Measurements from ENCODE around the gene NOP14.

Gene NOP14

DNA sequence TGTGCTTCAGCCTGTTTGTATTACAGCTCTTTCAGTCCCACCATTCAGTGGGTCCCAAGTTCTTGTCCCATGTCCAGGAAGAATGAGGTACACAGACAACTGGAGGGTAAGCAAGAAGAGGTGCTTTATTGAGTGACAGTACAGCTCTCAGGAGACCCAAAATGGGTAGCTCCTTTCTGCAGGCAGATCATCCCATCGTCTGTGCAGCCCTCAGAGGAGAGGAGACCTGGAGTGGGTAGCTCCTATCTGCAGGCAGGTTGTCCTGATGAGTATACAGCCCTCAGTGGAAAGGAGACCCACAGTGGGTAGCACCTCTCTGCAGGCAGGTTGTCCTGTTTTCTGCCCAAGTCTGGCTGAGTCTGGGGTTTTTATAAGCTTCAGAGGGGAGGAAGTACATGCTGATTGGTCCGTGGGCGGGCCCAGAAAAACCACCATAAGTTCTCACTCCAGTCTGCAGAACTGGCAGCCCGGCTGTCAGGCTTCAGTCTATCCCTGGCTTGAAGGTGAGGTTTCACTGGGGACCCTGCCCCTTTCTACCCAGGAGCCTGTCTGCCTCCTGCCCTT, 18.1 kb upstream of the NOP14 start:
- Histone ChIP-seq H2AFZ (ENCODE audit: insufficient read depth, low read length, poor library complexity) (no peak overlapping the region), H3K4me3 (ENCODE audit: low read depth, low read length) (no peak overlapping the region), H2AK5ac (ENCODE audit: low read length) (no peak overlapping the region), H4K12ac (ENCODE audit: low read depth, low read length) (no peak overlapping the region), H3K9ac (ENCODE audit: low read length) (no peak overlapping the region), H3K27me3 (ENCODE audit: insufficient read depth, low read length) (no peaks in the 10 kb centered on the region), H3K4me2 (ENCODE audit: low read length) (no peak overlapping the region), H3K14ac (ENCODE audit: low read length) (no peak overlapping the region), H3K79me2 (ENCODE audit: control insufficient read depth, insufficient read depth, low read length, poor library complexity) (no peaks in the 10 kb centered on the region), H3K36me3 (ENCODE audit: control insufficient read depth in 1 of 2, insufficient read depth in 2 of 2, low read length in 2 of 2) (no peaks in the 10 kb centered on the region), H2BK5ac (ENCODE audit: low read depth, low read length, poor library complexity) (no peak overlapping the region), H3K4ac (ENCODE audit: low read depth, low read length) (no peak overlapping the region), H3K9me3 (ENCODE audit: insufficient read depth, low read depth, low read length) (peaks cover 11% of the 10 kb centered on the region), H2BK12ac (ENCODE audit: low read length) (no peak overlapping the region), H4K91ac (ENCODE audit: low read depth, low read length) (no peak overlapping the region), H3K23ac (ENCODE audit: low read length) (no peak overlapping the region), H3K4me1 (ENCODE audit: control insufficient read depth in 1 of 2, insufficient read depth in 2 of 2, low read length in 2 of 2) (peaks cover 0 to 4% of the 10 kb centered on the region in 2 experiments), H3K79me1 (ENCODE audit: low read length) (no peaks in the 10 kb centered on the region), H3K27ac (ENCODE audit: low read depth, low read length) (no peak overlapping the region), H2BK120ac (ENCODE audit: insufficient read depth, low read length, poor library complexity) (no peak overlapping the region), H3K18ac (ENCODE audit: low read length) (no peak overlapping the region), H4K8ac (ENCODE audit: low read depth, low read length) (no peak overlapping the region)
- WGBS (ENCODE audit: extremely low coverage, insufficient coverage, insufficient read length), result no CpG with 5 or more reads among the region's 4 CpGs
- DNase-seq, result no peak

DNA sequence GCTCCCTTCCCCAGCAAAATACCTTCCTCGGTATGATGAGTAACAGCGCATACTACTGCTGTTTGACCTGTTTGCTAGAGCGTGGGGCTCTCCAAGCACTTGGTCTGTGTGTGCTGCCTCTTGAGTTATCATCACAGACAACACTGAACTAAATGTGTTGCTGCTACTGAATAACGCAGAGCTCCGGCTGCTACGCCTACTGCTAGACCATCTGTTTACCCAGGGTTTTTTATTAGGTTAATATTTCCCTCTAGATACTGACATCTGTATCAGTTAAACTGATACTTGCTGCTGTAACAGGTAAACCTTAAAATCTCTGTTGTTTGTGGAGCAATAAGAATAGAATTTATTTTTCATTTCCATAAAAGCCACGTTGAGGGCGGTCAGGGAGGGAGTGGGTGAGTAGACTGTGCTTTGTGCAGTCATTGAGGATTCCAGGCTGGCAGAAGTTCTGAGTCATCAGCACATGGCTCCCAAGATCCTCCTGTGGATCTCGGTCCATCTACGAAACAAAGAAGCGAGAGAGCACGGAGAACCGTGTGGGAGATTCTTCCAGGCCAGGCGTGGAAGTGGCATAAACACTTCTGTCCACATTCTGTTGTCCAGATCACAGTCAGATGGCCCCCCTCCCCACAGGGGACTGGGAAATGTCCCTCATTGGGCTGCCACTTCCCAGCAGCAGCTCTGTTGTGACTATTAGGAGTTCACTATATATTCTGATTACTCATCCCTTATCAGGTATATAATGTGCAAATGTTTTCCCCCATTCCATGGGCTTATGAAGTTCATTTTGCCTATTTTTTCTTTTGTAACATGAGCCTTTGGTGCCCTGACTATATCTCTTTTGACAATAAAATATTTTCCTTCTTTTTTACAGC, 14.2 kb upstream of the NOP14 start:
- Histone ChIP-seq H3K27ac (ENCODE audit: low read depth, low read length) (no peak overlapping the region), H3K79me1 (ENCODE audit: low read length) (no peaks in the 10 kb centered on the region), H4K91ac (ENCODE audit: low read depth, low read length) (no peak overlapping the region), H3K14ac (ENCODE audit: low read length) (no peak overlapping the region), H3K27me3 (ENCODE audit: insufficient read depth, low read length) (no peaks in the 10 kb centered on the region), H3K9ac (ENCODE audit: low read length) (no peak overlapping the region), H3K9me3 (ENCODE audit: insufficient read depth, low read depth, low read length) (peaks cover 11% of the 10 kb centered on the region), H3K4me1 (ENCODE audit: control insufficient read depth in 1 of 2, insufficient read depth in 2 of 2, low read length in 2 of 2) (peaks cover 0 to 4% of the 10 kb centered on the region in 2 experiments), H2AFZ (ENCODE audit: insufficient read depth, low read length, poor library complexity) (peak overlapping the region; percentile 1), H2BK5ac (ENCODE audit: low read depth, low read length, poor library complexity) (no peak overlapping the region), H2BK12ac (ENCODE audit: low read length) (no peak overlapping the region), H3K23ac (ENCODE audit: low read length) (no peak overlapping the region), H4K8ac (ENCODE audit: low read depth, low read length) (peak overlapping the region; percentile 82), H3K4me3 (ENCODE audit: low read depth, low read length) (no peak overlapping the region), H3K4ac (ENCODE audit: low read depth, low read length) (no peak overlapping the region), H2AK5ac (ENCODE audit: low read length) (no peak overlapping the region), H2BK120ac (ENCODE audit: insufficient read depth, low read length, poor library complexity) (no peak overlapping the region), H4K12ac (ENCODE audit: low read depth, low read length) (no peak overlapping the region), H3K79me2 (ENCODE audit: control insufficient read depth, insufficient read depth, low read length, poor library complexity) (no peaks in the 10 kb centered on the region), H3K36me3 (ENCODE audit: control insufficient read depth in 1 of 2, insufficient read depth in 2 of 2, low read length in 2 of 2) (no peaks in the 10 kb centered on the region), H3K4me2 (ENCODE audit: low read length) (no peak overlapping the region), H3K18ac (ENCODE audit: low read length) (no peak overlapping the region)
- WGBS (ENCODE audit: extremely low coverage, insufficient coverage, insufficient read length), result no CpG with 5 or more reads among the region's 14 CpGs
- DNase-seq, result peak; percentile 48 to 73

DNA sequence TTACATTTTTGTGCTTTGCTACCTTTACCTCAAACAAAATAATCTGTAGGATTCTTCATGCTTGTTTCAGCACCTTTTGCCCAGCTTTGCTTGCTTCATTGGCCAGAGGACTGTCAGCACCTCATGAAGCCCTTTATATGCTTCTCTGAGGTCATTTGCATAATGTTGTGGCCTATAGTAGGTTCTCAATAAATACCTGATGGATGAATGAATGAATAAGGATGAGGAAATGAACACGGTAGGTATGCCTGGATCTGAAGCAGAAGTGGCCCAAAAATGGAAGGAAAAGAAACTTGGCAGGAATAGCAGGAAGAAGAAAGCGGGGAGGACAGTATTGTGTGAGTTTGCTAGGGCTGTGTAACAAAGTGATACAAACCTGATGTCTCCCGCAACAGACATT, 8.1 kb upstream of the NOP14 start:
- peaks cover 0 to 3% of the 10 kb centered on the region in 2 experiments for H3K4me1 ChIP-seq (ENCODE audit: control insufficient read depth in 1 of 2, insufficient read depth in 2 of 2, low read length in 2 of 2)
- H2BK12ac ChIP-seq (ENCODE audit: low read length), result no peak overlapping the region
- no peak overlapping the region for H3K9ac ChIP-seq (ENCODE audit: low read length)
- H2BK5ac ChIP-seq (ENCODE audit: low read depth, low read length, poor library complexity), result no peak overlapping the region
- no peak overlapping the region for H4K8ac ChIP-seq (ENCODE audit: low read depth, low read length)
- no peak overlapping the region for H4K12ac ChIP-seq (ENCODE audit: low read depth, low read length)
- no peak overlapping the region for H2AK5ac ChIP-seq (ENCODE audit: low read length)
- H3K23ac ChIP-seq (ENCODE audit: low read length), result no peak overlapping the region
- H3K18ac ChIP-seq (ENCODE audit: low read length), result no peak overlapping the region
- H3K36me3 ChIP-seq (ENCODE audit: control insufficient read depth in 1 of 2, insufficient read depth in 2 of 2, low read length in 2 of 2), result no peaks in the 10 kb centered on the region
- WGBS (ENCODE audit: extremely low coverage, insufficient coverage, insufficient read length), result no CpG with 5 or more reads among the region's 3 CpGs
- no peak overlapping the region for H2BK120ac ChIP-seq (ENCODE audit: insufficient read depth, low read length, poor library complexity)
- DNase-seq, result no peak
- no peak overlapping the region for H3K27ac ChIP-seq (ENCODE audit: low read depth, low read length)
- no peak overlapping the region for H2AFZ ChIP-seq (ENCODE audit: insufficient read depth, low read length, poor library complexity)
- H3K4me2 ChIP-seq (ENCODE audit: low read length), result no peak overlapping the region
- H3K14ac ChIP-seq (ENCODE audit: low read length), result no peak overlapping the region
- no peaks in the 10 kb centered on the region for H3K79me2 ChIP-seq (ENCODE audit: control insufficient read depth, insufficient read depth, low read length, poor library complexity)
- H3K4me3 ChIP-seq (ENCODE audit: low read depth, low read length), result no peak overlapping the region
- no peak overlapping the region for H4K91ac ChIP-seq (ENCODE audit: low read depth, low read length)
- no peaks in the 10 kb centered on the region for H3K79me1 ChIP-seq (ENCODE audit: low read length)
- no peaks in the 10 kb centered on the region for H3K27me3 ChIP-seq (ENCODE audit: insufficient read depth, low read length)
- H3K4ac ChIP-seq (ENCODE audit: low read depth, low read length), result no peak overlapping the region
- H3K9me3 ChIP-seq (ENCODE audit: insufficient read depth, low read depth, low read length), result no peaks in the 10 kb centered on the region

DNA sequence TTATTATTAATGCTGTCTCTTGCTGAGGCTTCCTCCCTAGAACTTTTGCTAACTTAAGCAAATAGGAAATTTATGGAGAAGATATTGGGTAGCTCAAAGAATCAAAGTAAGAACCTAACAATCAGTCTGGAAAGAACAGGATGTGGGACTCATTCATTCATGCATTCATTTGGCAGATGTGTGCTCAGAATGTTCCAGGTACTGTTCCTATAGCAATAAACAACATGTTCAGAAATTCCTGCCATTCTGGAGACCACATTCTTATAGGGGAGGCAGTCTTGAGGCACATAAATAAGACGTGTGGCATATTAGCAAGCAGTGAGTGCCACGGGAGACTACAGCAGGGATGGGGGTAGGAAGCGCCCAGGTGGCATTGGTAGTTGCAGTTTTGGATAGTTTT, 5.2 kb upstream of the NOP14 start:
- Histone ChIP-seq H2AFZ (ENCODE audit: insufficient read depth, low read length, poor library complexity) (no peak overlapping the region), H3K27me3 (ENCODE audit: insufficient read depth, low read length) (no peaks in the 10 kb centered on the region), H3K27ac (ENCODE audit: low read depth, low read length) (no peak overlapping the region), H3K4me2 (ENCODE audit: low read length) (no peak overlapping the region), H4K91ac (ENCODE audit: low read depth, low read length) (no peak overlapping the region), H3K9me3 (ENCODE audit: insufficient read depth, low read depth, low read length) (no peaks in the 10 kb centered on the region), H4K12ac (ENCODE audit: low read depth, low read length) (no peak overlapping the region), H3K4me3 (ENCODE audit: low read depth, low read length) (no peak overlapping the region), H2BK12ac (ENCODE audit: low read length) (no peak overlapping the region), H4K8ac (ENCODE audit: low read depth, low read length) (no peak overlapping the region), H3K79me2 (ENCODE audit: control insufficient read depth, insufficient read depth, low read length, poor library complexity) (no peaks in the 10 kb centered on the region), H2BK120ac (ENCODE audit: insufficient read depth, low read length, poor library complexity) (no peak overlapping the region), H3K23ac (ENCODE audit: low read length) (no peak overlapping the region), H3K18ac (ENCODE audit: low read length) (no peak overlapping the region), H3K36me3 (ENCODE audit: control insufficient read depth in 1 of 2, insufficient read depth in 2 of 2, low read length in 2 of 2) (no peaks in the 10 kb centered on the region), H3K4me1 (ENCODE audit: control insufficient read depth in 1 of 2, insufficient read depth in 2 of 2, low read length in 2 of 2) (peaks cover 3% of the 10 kb centered on the region in 2 experiments), H3K9ac (ENCODE audit: low read length) (no peak overlapping the region), H3K79me1 (ENCODE audit: low read length) (peaks cover 3% of the 10 kb centered on the region), H2AK5ac (ENCODE audit: low read length) (no peak overlapping the region), H2BK5ac (ENCODE audit: low read depth, low read length, poor library complexity) (no peak overlapping the region), H3K14ac (ENCODE audit: low read length) (no peak overlapping the region), H3K4ac (ENCODE audit: low read depth, low read length) (no peak overlapping the region)
- no CpG with 5 or more reads among the region's 3 CpGs for WGBS (ENCODE audit: extremely low coverage, insufficient coverage, insufficient read length)
- peak in 1 of 2 donors; percentile 43 for DNase-seq
